Stimulated activated CD8-positive, alpha-beta memory T cell treated with anti-CD3 and anti-CD28 coated beads, Interleukin-4, amount 100 ng/mL, for 48 hours (primary cell): ENCODE measurements around the gene IL31RA.
"Not testable (repeated sequence)": the region's sequence is repeated elsewhere in the genome, so short reads cannot be mapped to it uniquely, and the experiment has no call there.

Experiments used
- DNase-seq: peaks from one replicate; pipeline ENCODE4 v3.0.0-alpha.2; 2020

The IL31RA gene

GRCh38 chr5:55927861-55928655 lies 76.9 kb downstream of the IL31RA start:
- no peak for DNase-seq

DNA sequence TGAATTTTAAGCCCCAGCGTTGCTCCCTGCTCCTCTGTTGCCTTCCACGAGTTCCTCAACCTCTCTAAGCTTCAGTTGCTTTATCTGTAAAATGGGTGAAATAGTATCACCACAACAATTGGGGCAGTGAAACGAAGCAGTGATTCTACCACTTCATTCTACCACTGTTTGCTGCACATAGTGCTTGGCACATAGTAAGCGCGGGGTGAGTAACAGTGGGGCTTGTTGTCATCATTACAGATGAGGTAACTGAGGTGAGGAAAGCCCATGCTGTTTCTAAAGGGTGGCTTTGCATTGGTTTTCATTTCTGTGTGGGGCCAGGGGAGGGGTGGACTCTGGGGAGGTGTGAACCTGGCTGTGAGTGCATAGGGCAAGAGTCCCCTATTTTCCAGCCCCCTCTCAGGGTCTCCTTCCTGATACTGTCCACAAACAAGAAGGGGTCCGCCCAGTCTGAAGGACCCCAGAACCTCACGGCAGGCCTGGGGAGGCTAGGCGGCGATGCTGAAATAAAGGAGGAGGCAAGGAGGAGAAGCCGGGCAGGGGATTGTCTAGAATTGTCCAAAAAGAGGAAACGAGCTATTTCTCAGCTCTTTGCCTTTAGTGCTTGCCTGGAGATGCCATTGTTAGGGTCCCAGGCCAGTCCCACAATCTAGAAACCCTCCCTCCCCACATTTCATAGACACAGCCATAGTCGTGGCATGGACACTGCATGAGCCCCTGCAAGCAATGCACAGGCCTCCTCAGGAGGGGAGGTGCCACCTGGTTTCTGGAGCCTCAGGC lies 78.1 kb downstream of the IL31RA start:
- DNase-seq = no peak

DNA sequence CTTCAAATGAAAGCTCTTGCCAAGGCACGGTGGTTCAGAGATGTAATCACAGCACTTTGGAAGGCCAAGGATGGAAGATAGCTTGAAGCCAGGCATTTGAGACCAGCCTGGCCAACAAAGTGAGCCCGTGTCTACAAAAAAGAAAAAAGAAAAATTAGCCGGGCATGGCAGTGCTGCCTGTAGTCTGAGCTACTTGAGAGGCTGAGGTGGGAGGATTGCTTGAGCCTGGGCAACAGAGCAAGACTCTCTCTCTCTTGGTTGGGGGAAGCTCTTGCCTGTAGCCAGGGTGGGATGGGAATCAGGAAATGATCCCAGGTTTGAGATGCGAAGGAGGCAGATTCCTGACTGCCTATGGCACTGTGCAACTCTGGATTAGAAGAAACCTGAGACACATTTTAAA lies 81.5 kb downstream of the IL31RA start:
- no peak for DNase-seq

- no peak for DNase-seq
Observed at GRCh38 chr5:55933377-55934114, 82.4 kb downstream of the IL31RA start.

- DNase-seq = no peak
Observed at GRCh38 chr5:55934115-55934613, 83.0 kb downstream of the IL31RA start.

DNA sequence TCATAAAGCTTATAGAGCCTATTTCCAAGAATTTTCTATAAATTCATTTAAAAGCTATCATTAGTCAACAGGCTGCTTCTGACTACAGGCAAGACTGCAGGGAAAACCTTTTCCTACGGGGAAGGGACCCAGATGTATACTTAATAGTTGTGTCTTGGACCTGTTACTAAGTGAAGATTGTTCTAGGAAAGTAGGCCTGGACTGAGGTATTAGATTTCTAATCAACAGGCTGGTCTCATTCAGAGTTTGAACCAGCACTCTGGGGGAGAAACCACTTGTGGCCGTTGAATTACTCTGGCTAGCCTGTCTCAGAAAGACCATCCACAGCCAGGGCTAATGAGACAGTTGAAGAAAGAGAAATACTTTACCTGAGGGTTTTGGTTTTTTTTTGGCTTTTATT lies 83.6 kb downstream of the IL31RA start:
- DNase-seq = no peak

DNA sequence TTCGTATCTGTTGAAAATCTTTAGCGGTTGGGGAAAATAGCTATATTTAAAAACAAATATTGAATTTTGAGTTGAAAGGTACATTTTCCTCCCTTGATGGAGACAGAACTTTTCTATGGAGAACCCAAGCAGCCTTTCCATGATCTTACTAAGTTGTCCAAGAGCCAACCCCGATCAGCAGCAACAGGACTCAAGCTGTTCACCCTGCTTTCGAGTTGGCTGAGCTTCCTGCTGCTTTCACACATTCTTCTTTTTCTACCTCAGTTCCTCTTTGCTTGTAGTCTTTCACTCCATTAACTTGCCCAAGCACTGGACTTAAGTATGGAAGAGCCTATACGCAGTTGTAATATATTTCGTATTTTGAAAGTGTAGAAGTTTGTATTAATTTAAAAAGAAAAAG lies 84.2 kb downstream of the IL31RA start:
- no peak for DNase-seq

GRCh38 chr5:55936100-55936693 lies 85.0 kb downstream of the IL31RA start:
- peak; percentile 85 for DNase-seq

DNA sequence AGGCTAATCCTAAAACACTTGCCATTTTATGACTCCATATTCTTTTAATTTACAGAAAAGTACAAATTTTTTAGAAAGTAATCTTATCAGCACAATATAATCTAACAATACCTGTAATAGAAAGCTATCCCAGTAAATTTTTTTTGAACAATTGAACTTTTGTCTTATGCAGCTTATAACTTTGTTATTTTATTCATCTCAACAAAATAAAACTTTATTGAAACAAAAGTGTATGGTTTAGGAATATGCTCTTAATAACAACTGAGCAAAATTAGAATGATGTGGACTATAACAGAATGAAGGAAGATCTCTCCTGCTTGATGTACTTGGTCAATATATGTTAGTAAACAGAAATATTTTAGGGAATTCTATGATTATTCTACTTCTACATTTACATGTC lies 86.4 kb downstream of the IL31RA start:
- DNase-seq = not testable (repeated sequence)

DNA sequence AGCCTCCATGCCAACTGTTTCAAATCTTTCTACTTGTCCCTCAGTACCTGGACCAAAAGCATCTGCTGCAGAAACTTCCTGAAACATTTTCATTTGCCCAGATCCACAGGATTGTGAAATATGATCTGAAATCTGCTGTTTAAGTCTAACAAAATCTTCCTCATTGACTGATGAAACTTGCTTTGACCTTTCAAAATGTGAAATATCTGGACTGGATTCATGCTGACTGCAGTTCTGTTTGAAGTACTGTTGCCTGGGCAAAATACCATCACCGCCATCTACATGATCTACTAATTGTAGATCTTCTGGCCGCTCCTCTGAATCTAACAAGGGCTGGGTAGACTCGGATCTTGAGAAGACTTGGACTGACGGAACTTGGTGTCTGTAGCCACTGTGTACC lies 90.0 kb downstream of the IL31RA start:
- DNase-seq = not testable (repeated sequence)

DNA sequence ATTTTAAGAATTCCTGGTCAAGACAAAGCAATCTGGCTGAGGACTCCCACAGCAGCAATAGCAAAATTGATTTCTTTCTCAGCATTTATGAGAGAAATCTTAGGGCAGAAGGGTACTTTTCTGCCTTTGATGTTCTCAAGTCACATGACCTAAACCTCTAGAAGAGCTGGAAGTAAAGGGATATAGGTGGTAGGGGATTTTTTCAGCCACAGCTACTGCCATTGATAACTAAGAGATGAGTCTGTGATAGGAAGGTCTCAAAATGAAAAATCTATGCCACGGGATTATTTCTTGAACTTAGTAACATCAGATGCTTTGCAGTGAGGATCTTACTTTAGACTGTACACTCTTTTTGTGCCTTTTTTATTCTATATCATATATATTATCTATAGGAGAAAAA lies 108.1 kb downstream of the IL31RA start:
- no peak for DNase-seq

- no peak for DNase-seq
Observed at GRCh38 chr5:55960779-55961178, 109.6 kb downstream of the IL31RA start.

DNA sequence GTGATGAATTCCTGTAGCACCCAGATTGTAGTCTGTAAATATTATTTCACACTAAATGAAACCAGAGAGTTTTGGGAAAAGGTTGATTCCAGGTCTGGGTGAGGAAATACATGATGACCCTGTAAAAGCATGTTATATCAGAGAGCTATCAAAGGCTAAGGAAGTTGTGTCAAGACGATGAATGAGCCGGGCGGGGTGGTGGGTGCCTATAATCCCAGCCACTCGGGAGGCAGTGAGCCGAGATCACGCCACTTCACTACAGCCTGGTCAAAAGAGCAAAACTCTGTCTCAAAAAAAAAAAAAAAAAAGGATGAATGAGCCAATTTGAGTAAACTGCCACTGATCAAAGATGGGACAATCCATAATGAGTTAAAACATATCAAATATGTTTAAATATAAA lies 114.4 kb downstream of the IL31RA start:
- no peak for DNase-seq

GRCh38 chr5:55966284-55966683 lies 115.1 kb downstream of the IL31RA start:
- no peak for DNase-seq

GRCh38 chr5:55969956-55970355 lies 118.8 kb downstream of the IL31RA start:
- no peak for DNase-seq
